ENCODE data around the gene ZBTB5.

- no peak for TF ChIP-seq POLR2AphosphoS5 (IDR thresholded peaks at IDR 0.05; ENCODE audit: borderline replicate concordance, low read depth, low read length)
- TF ChIP-seq EZH2 (IDR thresholded peaks at IDR 0.05) = no peak
- TF ChIP-seq FOXP2 (optimal IDR thresholded peaks at IDR 0.05; ENCODE audit: control extremely low read depth, extremely low read length, insufficient read depth) = no peak
These were observed 23.4 kb downstream of the ZBTB5 start for GRCh38 chr9:37441776-37442370.

All from SK-N-MC (cell line).